Ovary (tissue), 3 donors: Measurements from ENCODE around the gene ACKR2.

ENCODE experiments used
- EP300 ChIP-seq: sonication (generic); formaldehyde crosslinking; IDR thresholded peaks from one replicate; pipeline ENCODE4 v1.6.1; 2017; ENCODE audit warnings: antibody characterized with exemption
- POLR2A ChIP-seq: fragments of 450-650 bp; IDR thresholded peaks from one replicate; pipeline ENCODE4 v1.6.1; 2017; ENCODE audit warnings: antibody characterized with exemption, mild to moderate bottlenecking, moderate library complexity
- TF ChIP-seq, protein P1 (sequence below), 3 donors: fragments of 450-650 bp in 2 of 3; fragments of 200-600 bp in 1 of 3; IDR thresholded peaks; one replicate each; pipeline versions ENCODE4 v1.5.1 to v1.8.0; 2016 to 2022; ENCODE audit warnings: antibody characterized with exemption in 3 of 3, mild to moderate bottlenecking in 1 of 3
- donor health status: DM: no; HTN: no; CAD: no.

DNA sequence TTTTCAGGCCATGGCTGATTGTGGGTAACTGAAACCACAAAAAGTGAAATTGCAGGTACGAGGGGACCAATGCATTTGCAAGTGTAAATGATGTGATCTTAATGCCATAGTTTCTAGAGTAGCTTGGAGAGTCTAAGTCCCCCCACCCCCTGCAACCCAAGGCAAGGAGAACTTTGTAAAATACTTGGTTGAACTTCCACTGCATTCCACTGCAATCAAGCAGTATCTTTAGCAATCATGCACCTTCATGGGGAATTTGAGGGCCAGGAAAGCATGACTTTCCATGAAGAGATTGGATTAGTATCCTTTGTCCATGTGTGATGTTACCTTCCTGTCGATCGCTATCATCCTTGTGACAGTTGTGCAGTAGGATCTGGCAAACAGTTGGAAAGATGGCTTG lies 77.8 kb downstream of the ACKR2 start:
- TF ChIP-seq EP300 (no peak), POLR2A (no peak)
- TF ChIP-seq, protein P1, sequence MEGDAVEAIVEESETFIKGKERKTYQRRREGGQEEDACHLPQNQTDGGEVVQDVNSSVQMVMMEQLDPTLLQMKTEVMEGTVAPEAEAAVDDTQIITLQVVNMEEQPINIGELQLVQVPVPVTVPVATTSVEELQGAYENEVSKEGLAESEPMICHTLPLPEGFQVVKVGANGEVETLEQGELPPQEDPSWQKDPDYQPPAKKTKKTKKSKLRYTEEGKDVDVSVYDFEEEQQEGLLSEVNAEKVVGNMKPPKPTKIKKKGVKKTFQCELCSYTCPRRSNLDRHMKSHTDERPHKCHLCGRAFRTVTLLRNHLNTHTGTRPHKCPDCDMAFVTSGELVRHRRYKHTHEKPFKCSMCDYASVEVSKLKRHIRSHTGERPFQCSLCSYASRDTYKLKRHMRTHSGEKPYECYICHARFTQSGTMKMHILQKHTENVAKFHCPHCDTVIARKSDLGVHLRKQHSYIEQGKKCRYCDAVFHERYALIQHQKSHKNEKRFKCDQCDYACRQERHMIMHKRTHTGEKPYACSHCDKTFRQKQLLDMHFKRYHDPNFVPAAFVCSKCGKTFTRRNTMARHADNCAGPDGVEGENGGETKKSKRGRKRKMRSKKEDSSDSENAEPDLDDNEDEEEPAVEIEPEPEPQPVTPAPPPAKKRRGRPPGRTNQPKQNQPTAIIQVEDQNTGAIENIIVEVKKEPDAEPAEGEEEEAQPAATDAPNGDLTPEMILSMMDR (IDR thresholded peaks at IDR 0.05): no peak
